HG03520 (cell line): ENCODE measurements around the gene RBX1.
"Not testable (repeated sequence)": the region's sequence is repeated elsewhere in the genome, so short reads cannot be mapped to it uniquely, and the experiment has no call there.

Experiments used
- ATAC-seq: cut with Tn5 transposase; IDR thresholded peaks from one replicate; pipeline ENCODE4 v1.9.1; 2021; ENCODE audit warnings: mild to moderate bottlenecking, moderate library complexity; ENCODE audit not compliant: unreplicated experiment

RBX1 gene

DNA sequence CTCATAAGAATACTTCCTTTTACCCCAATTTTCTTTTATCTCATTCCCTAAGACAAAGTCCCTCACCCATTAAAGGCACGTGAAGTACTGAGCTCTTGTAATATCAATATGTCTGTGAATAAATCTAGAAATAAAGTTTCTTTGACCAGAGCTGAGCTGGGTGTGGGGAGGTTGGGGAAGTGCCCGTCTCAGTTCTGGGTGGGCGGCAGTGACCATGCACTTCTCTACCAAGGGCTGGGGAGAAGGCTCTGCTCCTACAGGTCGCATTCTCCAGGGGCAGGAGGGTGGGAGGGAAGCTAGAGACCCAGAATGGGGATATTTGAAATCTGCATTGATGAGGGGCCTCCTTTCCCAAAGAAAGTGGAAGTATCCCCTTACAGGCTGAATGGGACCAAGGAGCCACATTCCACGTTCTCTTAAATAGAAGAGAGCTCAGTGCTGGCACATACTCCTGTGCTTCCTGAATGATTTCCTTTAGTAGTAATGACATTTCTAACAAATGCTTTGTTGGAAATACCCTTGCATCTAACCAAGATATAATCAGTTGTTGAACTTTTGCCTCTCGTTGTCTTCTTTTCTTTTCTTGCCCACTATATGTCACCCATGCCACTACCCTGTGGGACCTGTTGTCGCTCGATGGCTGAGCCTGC lies 16.1 kb downstream of the RBX1 start:
- ATAC-seq: no peak

DNA sequence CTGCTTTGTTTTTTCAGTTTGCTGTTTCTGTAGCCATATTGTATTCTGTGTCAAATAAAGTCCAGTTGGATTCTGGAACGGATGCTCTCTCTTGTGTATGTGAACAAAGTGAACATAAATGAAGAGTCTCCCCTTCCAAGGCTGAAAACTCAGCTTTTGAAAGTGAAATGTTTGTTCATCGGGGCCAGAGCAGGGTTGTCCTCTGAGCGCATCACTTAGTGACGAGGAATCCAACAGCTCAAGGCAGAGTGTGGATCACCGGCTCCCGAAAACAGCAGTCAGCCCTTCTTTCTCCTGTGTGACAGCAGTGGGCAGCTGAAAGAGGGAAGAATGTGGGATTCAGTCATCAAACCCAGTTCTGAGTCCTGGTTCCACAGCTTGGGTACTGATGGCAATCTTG lies 21.4 kb downstream of the RBX1 start:
- ATAC-seq: no peak

DNA sequence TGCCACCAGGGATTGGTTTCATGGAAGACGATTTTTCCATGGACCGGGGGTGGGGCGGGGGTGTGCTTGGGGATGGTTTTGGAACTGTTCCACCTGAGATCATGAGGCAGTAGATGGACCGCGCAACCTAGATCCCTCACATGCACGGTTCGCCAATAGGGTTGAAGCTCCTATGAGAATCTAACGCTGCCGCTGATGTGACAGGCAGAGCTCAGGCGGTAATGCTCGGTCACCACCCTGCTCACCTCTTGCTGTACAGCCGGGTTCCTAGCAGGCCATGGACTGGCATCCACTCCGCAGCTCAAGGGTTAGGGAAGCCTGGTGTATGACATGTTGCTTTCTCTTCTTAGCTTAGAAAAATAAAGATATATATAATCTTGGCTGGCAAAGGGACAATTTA lies 22.0 kb downstream of the RBX1 start:
- no peak for ATAC-seq

DNA sequence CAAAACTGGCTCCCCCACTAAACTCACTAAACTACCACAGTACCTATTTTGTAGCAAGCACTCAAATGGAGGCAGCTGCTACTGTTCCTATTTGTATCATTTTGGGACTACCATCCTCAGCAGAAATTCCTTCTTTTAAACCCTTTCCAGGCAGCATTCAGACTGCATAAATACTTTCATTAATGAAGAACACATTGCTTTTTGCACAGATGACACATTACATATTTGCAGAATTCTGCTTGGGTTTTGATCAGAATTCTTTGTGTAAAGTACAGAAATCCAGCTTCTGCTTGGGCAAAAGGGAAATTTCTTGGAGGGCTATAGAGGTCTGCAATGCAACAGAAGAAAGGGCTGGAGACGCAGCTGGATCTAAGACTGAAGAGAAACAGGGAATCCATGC lies 24.2 kb downstream of the RBX1 start:
- no peak for ATAC-seq

DNA sequence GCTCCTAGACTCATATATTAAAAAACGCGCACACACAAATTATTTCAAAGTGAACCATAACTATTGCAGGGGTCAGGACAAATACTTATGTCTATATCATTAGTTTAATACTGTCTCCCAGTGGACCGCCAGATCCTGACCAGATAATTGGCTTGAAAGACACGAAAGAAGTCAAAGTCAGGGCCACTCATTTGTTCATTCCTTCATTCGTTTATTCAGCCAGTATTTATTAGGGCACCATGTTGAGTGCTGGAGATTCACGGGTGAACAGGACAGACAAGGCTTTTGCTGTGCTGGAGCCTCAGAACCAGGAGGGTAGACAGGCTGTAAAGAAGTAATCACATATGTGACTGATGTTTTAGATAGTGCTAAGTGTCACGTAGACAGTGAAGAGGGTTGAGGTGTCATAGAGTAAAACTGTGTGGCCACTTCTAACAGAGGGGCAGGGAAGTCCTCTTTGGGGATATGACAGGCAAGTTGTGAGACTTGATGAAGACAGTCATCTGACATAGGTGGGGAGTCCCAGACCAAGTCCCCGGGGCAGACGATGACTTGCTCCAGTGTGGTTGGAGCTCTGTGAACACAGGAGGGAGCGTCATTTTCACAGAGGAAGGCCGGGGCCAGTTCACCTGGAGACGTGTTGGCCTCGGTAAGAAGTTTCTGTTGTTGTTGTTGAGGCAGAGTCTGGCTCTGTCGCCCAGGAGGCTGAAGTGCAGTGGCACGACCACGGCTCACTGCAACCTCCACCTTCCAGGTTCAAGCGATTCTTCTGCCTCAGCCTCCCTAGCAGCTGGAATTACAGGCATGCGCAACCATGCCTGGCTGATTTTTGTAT lies 25.9 kb downstream of the RBX1 start:
- no peak for ATAC-seq

DNA sequence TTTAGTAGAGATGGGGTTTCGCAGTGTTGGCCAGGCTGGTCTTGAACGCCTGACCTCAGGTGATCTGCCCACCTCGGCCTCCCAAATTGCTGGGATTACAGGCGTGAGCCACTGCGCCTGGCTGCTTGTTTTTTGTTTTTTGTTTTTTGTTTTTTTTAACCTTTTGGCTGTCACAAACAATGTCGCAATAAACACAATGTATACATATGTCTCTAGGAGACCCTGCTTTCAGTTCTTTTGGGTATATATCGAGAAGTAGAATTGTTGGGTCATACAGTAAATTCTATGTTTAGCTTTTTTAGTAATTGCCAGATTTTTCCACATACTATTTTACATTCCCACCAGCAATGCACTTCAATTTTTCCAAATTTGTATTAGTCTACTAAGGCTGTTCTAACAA lies 28.0 kb downstream of the RBX1 start:
- ATAC-seq: no peak

DNA sequence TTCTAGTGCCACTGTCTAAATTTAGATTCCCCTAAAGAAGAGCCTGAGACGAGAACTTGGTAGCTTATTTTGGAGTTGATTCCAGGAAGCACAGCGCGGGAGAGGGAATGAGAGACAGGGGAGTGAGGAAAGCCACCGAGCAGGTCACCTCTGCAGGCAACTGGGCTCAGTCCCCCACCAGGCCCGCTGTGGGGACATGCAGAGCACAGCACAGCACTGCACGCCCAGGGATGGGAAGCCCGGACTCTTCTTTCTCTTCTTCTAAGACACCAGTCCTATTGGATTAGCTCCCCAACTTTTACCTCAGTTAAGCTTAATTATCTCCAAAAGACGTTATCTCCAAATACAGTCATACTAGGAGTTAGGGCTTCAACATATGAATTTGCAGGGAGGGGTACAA lies 28.7 kb downstream of the RBX1 start:
- ATAC-seq: no peak

DNA sequence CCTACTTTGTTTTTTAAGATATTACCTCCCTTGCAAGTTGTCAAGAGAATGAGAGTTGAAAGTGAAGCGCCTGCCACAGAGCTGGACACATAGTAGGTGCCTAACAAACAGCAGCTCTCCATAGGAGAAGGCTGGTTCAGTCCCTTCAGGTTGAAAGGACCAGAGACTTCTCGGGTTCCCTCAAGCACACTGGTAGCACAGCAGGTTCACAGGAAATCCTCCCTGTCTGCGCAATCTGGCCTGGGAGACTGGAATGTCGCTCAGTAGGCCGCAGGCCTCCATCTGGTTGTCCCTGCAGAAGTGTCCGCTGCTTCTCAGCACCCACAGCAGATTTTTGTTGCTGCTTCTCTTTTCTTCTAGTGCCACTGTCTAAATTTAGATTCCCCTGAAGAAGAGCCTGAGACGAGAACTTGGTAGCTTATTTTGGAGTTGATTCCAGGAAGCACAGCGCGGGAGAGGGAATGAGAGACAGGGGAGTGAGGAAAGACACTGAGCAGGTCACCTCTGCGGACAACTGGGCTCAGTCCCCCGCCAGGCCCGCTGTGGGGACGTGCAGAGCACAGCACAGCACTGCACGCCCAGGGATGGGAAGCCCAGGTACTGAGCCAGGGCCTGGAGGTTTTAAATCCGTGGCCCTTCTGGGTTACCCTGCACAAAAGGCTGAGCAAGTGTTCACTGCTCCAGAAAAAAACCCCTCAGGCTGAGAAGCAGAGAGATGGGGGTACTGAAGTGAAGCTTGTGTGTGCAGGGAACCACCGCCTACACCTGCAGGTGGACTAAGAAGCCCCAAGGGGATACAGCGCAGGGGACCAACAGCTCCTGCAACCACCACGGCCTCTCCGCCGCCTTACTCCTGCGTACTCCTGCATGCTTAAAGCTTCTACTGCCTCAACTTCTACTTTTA lies 31.6 kb downstream of the RBX1 start:
- no peak for ATAC-seq

DNA sequence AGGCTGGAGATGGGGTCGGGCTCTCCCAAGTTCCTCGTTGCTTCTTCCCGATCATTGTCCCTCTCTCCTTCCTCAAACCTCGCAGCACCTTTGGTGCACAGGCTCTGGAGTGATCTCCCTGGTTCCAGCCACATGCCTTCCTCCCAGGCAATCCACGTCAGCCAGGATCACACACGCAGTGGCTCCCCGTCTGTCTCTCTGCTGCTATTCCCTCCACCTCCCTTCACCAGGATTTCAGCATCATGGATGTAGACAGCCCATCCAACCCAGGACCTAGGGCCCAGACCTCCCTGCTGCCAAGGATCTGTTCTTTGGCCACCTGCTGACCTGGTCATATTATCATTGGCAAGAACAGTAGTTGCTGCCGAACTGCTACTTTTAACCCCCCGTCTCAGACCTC lies 40.1 kb downstream of the RBX1 start:
- no peak for ATAC-seq

DNA sequence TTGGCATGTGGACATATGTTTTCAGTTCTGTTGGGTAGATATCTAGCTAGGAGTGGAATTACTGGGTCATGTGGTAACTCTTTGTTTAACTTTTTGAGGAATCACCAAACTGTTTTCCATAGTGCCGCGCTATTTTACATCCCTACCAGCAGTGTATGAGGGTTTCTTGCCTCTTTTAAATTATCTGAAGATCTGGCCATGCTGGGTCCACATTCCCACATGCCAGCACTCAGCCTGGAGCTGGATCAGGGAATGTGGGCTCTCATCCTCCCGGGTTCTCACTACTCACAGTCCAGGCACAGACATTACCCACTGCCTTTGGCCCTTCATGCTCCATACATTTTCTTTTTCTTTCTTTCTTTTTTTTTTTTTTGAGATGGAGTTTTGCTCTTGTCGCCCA lies 44.6 kb downstream of the RBX1 start:
- ATAC-seq: no peak

DNA sequence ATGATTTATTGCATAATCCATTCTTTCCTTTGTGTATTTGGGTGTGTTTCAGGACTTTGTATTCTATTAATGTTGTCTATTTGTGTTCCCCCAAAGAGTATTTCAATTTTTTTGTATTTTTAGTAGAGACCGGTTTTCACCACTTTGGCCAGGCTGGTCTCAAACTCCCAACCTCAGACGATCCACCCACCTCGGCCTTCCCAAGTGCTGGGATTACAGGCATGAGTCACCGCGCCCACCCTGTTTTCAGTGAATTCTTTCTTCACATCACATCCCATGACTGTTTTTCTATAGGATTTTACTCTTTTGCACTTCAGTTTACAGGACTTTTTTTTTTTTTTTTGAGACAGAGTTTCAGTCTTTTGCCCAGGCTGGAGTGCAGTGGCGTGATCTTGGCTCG lies 46.3 kb downstream of the RBX1 start:
- ATAC-seq: no peak

DNA sequence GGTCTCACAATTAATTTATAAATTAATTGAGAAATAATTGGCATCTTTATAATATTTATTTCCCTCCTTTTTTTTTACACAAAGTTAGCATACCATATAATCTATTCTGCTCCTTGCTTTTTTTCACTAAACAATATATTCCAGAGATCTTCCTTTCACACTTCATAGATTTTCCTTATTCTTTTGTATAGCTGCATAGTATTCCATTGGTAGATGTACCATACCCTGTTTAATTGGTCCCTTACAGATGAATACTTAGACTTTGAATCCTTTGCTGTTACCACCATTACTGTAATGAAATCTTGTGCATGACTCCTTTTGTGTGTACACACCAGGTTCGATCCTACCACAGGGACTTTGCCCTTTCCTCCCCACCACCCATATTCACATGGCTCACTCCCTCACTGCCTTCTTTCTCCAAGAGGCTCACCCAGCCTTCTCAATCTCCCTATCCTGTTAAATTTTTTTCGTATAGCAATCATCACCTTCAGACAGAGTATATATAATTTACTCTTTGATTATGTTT lies 48.9 kb downstream of the RBX1 start:
- no peak for ATAC-seq

DNA sequence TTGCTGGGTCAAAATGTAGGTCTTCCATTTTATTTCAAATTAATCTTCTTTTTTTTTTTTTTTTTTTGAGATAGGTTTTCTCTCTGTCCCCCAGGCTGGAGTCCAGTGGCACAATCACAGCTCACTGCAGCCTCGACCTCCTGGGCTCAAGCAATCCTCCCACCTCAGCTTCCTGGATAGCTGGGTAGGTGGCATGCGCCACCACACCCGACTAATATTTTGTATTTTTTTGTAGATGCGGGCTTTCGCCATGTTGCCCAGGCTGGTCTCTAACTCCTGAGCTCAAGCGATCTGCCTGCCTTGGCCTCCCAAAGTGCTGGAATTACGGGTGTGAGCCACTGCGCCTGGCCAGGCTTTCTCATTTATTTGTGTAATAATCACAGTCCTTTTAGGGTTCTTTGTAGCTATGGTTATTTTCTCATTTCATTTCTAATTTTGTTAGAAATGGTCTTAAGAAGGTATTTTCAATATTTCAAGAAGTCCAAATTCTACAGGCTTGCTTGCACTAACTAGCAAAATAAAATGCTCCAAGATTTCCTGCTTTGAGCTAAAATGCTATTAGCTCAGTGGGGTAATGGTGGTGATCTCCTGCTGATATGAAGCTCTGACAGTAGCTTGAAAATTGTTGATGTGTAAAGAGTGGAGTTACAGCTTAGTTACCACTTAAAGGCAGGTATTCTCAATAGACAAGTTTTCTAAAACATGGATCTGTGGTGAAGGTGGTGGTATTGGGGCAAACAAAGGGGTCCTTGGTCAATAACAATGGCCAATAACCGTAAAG lies 50.0 kb downstream of the RBX1 start:
- ATAC-seq: no peak

DNA sequence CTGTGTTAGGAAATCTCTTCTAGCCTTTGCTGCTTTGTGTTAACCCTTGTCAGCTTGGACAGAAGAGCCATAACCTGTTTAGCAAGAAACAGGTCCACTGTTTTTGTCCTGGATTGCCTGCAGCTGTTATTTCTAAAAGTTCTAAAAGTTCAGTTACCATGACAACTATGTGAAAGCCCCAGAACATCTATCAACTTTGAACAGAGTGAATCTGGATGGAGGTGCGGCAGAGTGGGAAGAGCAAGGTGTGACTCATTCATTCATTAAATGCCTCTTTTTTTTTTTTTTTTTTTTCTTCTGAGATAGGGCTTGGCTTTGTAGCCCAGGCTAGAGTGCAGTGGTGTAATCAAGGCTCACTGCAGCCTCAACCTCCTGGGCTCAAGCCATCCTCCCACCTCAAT lies 50.5 kb downstream of the RBX1 start:
- no peak for ATAC-seq

DNA sequence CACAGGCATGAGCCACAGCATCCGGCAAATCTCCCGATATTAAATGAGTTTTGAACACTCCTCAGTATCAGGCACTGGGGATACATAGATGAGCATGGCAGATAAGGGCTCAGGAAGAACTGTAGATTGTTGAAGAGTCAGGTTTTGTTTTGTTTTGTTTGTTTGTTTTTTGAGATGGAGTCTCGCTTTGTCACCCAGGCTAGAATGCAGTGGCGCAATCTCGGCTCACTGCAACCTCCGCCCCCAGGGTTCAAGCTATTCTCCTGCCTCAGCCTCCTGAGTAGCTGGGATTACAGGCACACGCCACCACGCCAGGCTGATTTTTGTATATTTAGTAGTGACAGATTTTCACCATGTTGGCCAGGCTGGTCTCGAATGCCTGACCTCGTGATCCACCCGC lies 51.2 kb downstream of the RBX1 start:
- ATAC-seq: not testable (repeated sequence)

DNA sequence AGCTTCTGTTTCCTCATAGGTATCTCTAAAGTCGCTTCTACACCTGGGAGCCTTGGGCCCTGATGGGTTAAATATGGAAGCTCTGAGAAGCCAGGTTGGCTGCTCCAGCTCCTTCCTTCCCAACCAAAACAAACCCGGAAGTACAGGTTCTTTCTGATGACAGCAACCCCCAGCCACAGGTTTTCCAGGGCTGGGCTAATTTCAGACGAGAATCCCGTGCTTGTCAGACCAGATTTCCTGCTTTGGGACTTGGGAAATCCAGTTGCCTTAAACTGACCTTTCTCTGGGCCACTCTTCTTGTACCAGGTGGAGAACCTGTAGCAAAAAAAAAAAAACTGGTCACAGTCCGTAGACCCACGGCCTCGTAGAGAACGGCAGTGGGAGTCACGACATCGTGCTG lies 51.9 kb downstream of the RBX1 start:
- ATAC-seq: no peak

DNA sequence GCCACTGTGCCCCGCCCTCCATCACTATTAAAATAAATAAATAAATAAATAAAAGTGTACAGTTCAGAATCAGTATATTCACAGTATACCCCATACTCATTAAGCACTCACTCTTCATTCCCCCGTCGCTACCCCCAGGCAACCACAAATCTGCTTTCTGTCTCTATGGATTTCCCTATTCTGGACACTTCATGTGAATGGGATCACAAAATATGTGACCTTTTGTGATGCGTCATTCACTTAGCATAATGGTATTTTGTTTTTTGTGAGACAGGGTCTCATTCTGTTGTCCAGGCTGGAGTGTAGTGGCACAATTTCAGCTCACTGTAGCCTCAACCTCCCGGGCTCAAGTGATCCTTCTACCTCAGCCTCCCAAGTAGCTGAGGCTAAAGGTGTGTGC lies 52.8 kb downstream of the RBX1 start:
- ATAC-seq: no peak

DNA sequence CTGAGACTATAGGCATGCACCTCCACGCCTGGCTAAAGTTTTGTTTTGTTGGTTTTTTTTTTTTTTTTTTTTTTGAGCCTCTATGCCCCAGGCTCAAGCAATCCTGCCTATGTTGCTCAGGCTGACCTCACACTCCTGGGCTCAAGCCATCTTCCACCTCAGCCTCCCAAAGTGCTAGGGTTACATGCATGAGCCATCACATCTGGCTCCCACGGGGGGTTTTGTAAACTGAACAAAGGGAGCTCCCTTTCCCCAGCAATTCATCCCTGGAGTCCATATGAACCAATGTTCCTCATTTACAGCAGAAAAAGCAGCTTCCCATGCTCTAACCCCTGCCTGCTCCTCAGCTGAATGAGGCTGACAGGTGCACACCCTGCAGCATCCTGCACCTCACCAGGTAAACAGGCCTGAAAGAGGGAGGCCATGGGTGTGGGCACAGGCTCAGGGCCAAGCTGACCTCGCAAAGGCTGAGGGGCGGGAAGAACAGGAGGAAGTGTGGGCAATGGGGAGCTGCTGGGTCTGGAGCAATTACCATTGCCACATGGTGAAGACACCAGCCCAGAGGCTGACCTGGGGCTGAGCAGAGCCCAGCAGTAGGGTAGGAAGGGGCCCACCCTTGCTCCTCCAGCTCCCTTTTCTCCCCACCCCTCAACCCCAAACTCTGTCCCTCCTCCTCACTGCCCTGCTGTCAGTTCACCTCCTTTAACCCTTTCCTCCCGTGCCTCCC lies 58.2 kb downstream of the RBX1 start:
- ATAC-seq: no peak

DNA sequence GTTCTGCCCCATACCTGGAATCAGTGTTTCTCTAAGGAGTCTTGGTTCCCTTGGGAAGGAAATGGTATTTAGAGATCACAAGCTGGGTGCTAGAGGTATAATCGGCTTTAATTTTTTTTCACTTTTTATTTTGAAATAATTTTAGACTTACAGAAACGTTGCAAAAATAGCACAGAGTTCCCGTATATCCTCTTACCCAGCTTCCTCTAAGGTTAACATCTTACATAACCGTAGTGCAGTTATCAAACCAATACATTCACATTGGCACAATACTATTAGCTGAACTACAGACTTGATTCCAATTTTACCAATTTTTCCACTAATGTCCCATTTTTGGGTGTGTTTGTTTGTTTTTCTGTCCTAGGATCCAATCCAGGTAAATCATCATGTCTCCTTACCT lies 63.8 kb downstream of the RBX1 start:
- no peak for ATAC-seq

DNA sequence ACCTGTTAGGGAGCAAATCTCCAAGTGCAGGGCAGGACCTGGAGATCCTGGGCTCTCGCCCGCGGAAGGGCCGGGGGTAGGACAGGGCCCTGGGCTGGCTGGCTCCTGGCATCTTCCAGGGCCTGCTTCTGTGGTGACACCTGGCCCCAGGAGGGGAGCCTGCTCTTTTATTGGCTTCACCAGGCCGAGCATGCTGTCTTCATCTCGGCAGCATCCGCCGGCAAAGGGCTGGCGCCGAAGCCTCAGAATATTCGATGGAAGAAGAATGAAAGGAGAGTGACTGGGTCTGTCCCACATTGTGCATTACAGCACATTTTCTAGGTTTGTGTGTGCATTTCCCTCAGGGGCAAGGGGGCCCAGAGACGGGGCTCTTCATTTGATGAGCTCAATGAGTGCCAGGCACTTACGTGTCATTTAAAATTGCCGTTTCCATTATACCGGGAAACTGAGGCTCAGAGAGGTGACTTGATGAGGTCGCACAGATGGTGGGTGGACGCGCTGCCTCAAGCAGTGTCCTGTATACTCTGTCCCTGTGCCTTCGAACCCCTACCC lies 70.0 kb downstream of the RBX1 start:
- ATAC-seq: no peak
